OCI-LY3 (cell line): ENCODE measurements around the gene CCDC8.

Source experiments
- CTCF ChIP-seq: fragments of 200-600, 300-600 bp; sonication (generic); IDR thresholded peaks from 2 replicates; pipeline ENCODE4 v1.5.1; 2014; ENCODE audit warnings: antibody characterized with exemption, low read length, low read depth
- EZH2phosphoT487 ChIP-seq: fragments of 200-600 bp; shearing (Covaris generic); IDR thresholded peaks from 2 replicates; pipeline ENCODE4 v1.6.1; 2018; ENCODE audit warnings: antibody characterized with exemption, mixed run types, low read depth

GRCh38 chr19:46386151-46386550 lies 27.2 kb downstream of the CCDC8 start:
- TF ChIP-seq CTCF: no peak
- TF ChIP-seq EZH2phosphoT487: no peak
